Activated CD4-positive, alpha-beta T cell treated with anti-CD3 and anti-CD28 coated beads, Interleukin-2, amount 50 U/mL, for 1 hour (primary cell): ENCODE results near the gene CDHR2.
A peak's percentile ranks its signal among the peaks of the same experiment; 100 is the strongest.
"Not testable (repeated sequence)": the region's sequence is repeated elsewhere in the genome, so short reads cannot be mapped to it uniquely, and the experiment has no call there.

Source experiments
- DNase-seq: peaks from one replicate; pipeline ENCODE4 v3.0.0-alpha.2; 2020

The CDHR2 gene

GRCh38 chr5:176599749-176600430 lies 50.7 kb downstream of the CDHR2 start:
- not testable (repeated sequence) for DNase-seq

- DNase-seq, result no peak
Measured at GRCh38 chr5:176601901-176602482, 52.9 kb downstream of the CDHR2 start.

DNA sequence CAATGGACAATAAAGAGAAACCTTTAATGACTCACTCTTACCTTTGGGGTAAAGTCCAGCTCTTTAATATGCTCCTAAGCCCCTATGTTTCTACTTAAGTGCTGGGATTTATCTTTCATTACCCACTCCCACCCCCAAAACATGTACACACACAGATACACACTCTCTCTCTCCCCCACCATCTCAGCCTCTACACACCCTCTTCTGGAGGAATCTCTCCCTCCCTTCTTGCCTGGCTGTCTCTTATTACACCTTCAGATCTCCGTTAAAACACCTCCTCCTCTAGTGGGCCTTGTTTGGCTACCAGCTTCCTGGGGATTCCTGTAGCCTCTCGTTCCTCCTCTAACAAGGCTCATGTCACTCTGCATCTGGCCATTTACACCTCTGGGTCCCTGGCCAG lies 53.9 kb downstream of the CDHR2 start:
- no peak for DNase-seq

DNA sequence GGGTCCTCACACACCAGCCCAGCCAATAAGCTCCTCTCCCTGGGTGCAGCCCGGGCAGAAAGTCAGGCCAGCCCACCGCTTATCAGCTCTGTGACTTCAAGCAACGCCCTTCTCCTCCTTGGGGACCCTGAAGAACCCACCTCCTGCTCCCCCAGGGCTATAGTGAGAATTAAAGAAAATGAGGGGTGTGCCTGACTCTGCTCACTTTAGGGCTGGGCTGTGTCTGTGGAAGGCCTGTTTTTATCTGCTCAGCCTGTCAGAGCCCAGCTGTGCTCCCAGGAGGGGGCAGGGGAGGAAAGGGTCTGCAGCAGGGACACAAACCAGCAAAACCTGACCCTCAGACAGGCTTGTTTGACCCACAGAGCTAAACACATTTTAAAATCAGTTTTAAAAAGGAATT lies 56.9 kb downstream of the CDHR2 start:
- no peak for DNase-seq

GRCh38 chr5:176606875-176607274 lies 57.7 kb downstream of the CDHR2 start:
- no peak for DNase-seq

- no peak for DNase-seq
Measured at GRCh38 chr5:176608142-176608705, 59.1 kb downstream of the CDHR2 start.

- no peak for DNase-seq
Measured at GRCh38 chr5:176608937-176609723, 60.0 kb downstream of the CDHR2 start.

- DNase-seq, result peak; percentile 48
Measured at GRCh38 chr5:176609724-176610434, 60.7 kb downstream of the CDHR2 start, which contains the start of gene GPRIN1. Gene GPRIN1 (minus strand): TSS chr5:176610156. CDS start chr5:176599834, 10,322 bp downstream.

DNA sequence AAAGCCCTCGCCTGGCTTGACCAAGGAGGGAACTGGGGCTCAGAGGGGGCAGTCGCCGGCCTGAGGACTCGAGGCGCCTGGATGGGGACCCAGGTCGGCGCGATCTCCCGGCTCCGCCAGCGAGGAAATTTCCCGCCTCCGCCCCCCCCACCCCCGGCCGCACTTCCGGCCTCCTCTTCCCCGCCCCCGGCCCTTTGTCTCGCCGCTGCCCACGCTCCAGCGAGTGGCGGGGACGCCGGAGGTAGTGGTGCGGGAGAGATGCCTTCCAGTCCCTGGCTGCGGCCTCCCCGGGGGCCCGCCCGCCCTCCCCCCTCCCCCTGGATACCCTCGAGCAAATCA lies 61.3 kb downstream of the CDHR2 start:
- no peak for DNase-seq

- peak; percentile 53 for DNase-seq
Measured at GRCh38 chr5:176611435-176611834, 62.3 kb downstream of the CDHR2 start.

GRCh38 chr5:176612008-176612407 lies 62.9 kb downstream of the CDHR2 start:
- DNase-seq, result no peak

DNA sequence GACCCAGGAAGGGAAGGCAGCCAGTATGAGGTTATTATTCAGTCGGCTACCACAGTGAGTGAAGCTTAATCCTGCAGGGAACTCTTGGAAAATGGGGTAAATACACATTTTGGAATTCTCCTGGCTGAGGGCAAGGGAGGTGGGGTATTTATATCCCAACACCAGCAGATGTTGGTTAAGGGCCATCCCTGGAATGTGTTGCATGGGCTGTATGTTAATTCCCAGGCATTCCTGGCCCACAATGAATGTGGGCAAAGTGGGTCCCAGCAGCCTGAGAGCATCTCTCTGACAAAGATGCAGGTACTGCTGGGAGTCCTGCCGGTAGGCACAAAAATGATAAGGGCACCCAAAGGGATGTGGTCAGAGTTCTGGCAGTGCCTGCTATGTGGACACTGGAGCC lies 63.7 kb downstream of the CDHR2 start:
- DNase-seq, result no peak

GRCh38 chr5:176614805-176615478 lies 65.8 kb downstream of the CDHR2 start:
- no peak for DNase-seq

GRCh38 chr5:176616511-176616910 lies 67.4 kb downstream of the CDHR2 start:
- no peak for DNase-seq

- no peak for DNase-seq
Measured at GRCh38 chr5:176618783-176619182, 69.6 kb downstream of the CDHR2 start.

DNA sequence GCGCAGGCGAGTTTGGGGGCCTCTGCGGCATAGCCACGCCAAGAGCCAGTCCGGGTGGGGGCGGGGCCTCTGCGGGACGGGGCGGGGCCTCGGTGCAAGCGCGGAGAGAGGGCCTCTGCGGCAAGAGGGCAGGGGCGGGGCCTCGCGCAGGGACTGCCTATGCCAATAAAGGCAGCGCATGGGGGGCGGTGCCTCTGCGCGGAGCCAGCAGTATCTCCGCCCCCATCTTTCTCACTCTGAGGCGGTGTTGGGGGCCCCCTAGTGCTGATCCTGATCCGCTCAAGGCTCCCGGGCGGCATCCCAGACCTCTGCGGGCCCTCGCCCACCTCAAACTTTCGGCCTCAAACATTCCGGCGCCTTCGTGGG lies 70.0 kb downstream of the CDHR2 start:
- DNase-seq, result peak; percentile 67

- DNase-seq, result no peak
Measured at GRCh38 chr5:176619569-176620332, 70.6 kb downstream of the CDHR2 start.

DNA sequence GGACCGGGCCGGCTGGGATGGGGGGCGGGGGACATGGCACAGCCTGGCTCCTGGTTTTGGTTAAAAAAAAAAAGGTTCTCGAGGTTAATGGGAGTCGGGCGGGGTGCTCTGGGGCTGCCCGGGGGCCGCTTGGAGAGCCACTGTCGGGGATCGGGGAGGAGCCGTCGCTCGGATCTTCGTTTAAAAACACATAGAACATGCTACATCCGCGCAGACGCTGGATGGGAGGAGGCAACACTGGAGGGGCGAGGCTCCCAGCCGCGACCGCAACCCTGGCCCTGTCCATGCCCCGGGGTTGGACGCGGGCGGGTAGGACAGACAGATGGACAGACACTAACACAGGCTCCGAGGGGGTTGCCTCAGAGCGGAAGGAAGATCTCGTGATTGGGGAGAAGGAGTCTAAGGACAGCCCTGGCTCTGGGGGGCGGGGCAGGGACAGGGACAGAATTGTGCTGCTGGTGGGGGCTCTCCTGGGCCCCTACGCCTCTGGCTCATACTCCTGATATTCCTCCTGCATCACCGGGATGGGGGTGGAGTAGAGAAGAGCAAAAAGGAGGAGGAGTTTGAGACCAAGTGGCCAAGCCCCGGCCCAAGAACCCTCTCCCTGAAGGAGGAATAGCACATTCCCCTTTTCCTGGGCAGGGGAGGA lies 71.3 kb downstream of the CDHR2 start:
- no peak for DNase-seq

DNA sequence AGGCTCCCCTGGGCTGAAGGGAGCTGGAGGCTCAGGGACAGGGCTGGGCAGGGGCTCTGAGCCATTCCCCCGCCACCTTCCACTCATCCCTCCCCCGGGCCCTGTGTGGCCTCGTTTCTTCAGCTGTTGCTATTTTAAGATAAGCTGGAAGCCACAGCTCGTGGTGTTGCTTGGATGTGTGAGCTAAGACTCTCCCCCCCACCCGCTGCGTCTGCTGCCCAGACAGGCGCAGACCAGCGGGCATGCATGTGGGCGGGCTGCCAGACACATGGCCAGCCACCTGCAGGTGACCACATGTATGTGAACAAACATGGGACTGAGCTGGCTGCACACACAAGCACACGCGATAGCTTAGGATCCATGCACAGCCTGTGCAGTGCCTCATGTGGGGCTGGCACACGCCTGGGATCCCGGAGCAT lies 72.5 kb downstream of the CDHR2 start:
- DNase-seq, result no peak

- no peak for DNase-seq
Measured at GRCh38 chr5:176624142-176624541, 75.0 kb downstream of the CDHR2 start.

DNA sequence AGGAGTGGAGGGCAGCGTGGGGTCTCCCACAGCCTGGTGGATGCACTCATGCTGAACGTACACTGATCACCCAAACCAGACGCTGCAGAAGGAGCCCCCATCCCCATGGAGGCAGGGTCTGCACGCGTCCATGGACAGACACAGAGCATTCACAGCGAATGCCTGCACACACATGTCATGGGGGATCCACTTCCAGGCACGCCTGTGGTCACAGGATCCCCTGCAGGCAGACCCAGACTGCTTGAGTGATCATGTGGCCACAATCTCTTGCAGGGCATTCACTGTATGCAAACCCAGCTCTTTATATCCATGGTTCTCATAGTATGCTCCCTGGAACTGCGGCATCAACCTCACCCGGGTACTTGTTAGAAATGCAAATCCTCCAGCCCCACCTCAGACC lies 75.8 kb downstream of the CDHR2 start:
- no peak for DNase-seq
